HCT116 (cell line): ENCODE results near the gene NPW. TPM values are rescaled to one million over a fixed set of nuclear protein-coding genes. Genes with fewer than 3 reads are reported as not detected.

Source experiments
- ATAC-seq: fragments of 200-7000 bp; cut with Tn5 transposase; 2 replicates; pipeline ENCODE4 v1.9.1; 2020; ENCODE audit warnings: mild to moderate bottlenecking, moderate library complexity
- BruUV-seq: library from RNA; stranded (reverse); fragments of 400-500 nt; replicated peaks from 2 replicates; lab custom pipeline; 2021; lab: Mats Ljungman, UMichigan
- CTCF ChIA-PET: fragments of 300-600 bp; sonication (Branson Sonifier 250); formaldehyde crosslinking; loops from one replicate; lab custom pipeline; 2021; ENCODE audit warnings: antibody characterized with exemption; lab: Charles Lee
- POLR2A ChIA-PET: fragments of 300-600, 350-600 bp; sonication (Branson Sonifier 250); formaldehyde crosslinking; loops from one replicate; lab custom pipeline; 2021; ENCODE audit warnings: antibody characterized with exemption; lab: Charles Lee
- RAD21 ChIA-PET, 2 experiments: fragments of 300-600 bp; sonication (Branson Sonifier 250); formaldehyde crosslinking; loops; one replicate each; lab custom pipeline; 2023; ENCODE audit warnings: low total read pairs in 2 of 2; ENCODE audit not compliant: uncharacterized antibody in 2 of 2, unreplicated experiment in 2 of 2, low non-redundant PET in 1 of 2; lab: Charles Lee
- DNase-seq: peaks from one replicate; pipeline ENCODE4 v3.0.0-alpha.2; 2010; ENCODE audit warnings: low read depth, low spot score
- H2AFZ ChIP-seq: fragments of 200-600 bp; shearing (Covaris generic), sonication (generic); 2 replicates; pipeline ENCODE4 v1.6.1; 2017; ENCODE audit warnings: low read depth, mixed run types, mixed read lengths, antibody characterized with exemption, low read length; ENCODE audit not compliant: poor library complexity, severe bottlenecking
- H3K27ac ChIP-seq: 2 replicates; pipeline ENCODE4 v1.5.1; 2012; ENCODE audit warnings: low read depth, low read length
- H3K27me3 ChIP-seq: fragments of 200-600 bp; sonication (generic); 2 replicates; pipeline ENCODE4 v1.6.1; 2016; ENCODE audit warnings: mixed run types, low read length, mixed read lengths; ENCODE audit not compliant: insufficient read depth
- H3K36me3 ChIP-seq, 2 experiments: fragments of 200-500 bp in 1 of 2; fragments of 200-600 bp in 1 of 2; sonication (Bioruptor generic) in 1 of 2; sonication (generic) in 1 of 2; 2 replicates each; pipeline versions ENCODE4 v1.5.1 to v1.6.1; 2014 to 2016; ENCODE audit warnings: low read length in 2 of 2, inconsistent platforms in 1 of 2, mixed read lengths in 1 of 2, mixed run types in 1 of 2; ENCODE audit not compliant: insufficient read depth in 2 of 2, control insufficient read depth in 1 of 2
- H3K4me1 ChIP-seq, 2 experiments: fragments of 200-600 bp in 1 of 2; sonication (generic) in 1 of 2; 2 replicates each; pipeline versions ENCODE4 v1.5.1 to v1.6.1; 2012 to 2017; ENCODE audit warnings: low read length in 2 of 2, inconsistent platforms in 1 of 2, mild to moderate bottlenecking in 1 of 2, mixed read lengths in 1 of 2, mixed run types in 1 of 2, moderate library complexity in 1 of 2; ENCODE audit not compliant: insufficient read depth in 2 of 2, control insufficient read depth in 1 of 2
- H3K4me2 ChIP-seq: fragments of 200-600 bp; sonication (generic); 2 replicates; pipeline ENCODE4 v1.6.1; 2017; ENCODE audit warnings: mixed run types, low read length, mixed read lengths
- H3K4me3 ChIP-seq, 2 experiments: fragments of 200-600 bp in 1 of 2; sonication (generic) in 1 of 2; replicated peaks in 1 of 2; 2 replicates each; pipeline ENCODE4 v1.5.1; 2011 to 2016; ENCODE audit warnings: low read length in 2 of 2, control low read depth in 1 of 2, low read depth in 1 of 2, mild to moderate bottlenecking in 1 of 2, mixed read lengths in 1 of 2, mixed run types in 1 of 2
- H3K79me2 ChIP-seq: fragments of 200-600 bp; sonication (generic); 2 replicates; pipeline ENCODE4 v1.6.1; 2017; ENCODE audit warnings: mild to moderate bottlenecking, mixed run types, low read length, moderate library complexity, mixed read lengths; ENCODE audit not compliant: insufficient read depth
- H3K9ac ChIP-seq: fragments of 200-600 bp; sonication (generic); 2 replicates; pipeline ENCODE4 v1.6.1; 2016; ENCODE audit warnings: low read length, mixed read lengths
- H3K9me2 ChIP-seq: fragments of 200-600 bp; sonication (generic), shearing (Covaris generic); 2 replicates; pipeline ENCODE4 v1.6.1; 2017; ENCODE audit warnings: mixed run types, mild to moderate bottlenecking, moderate library complexity; ENCODE audit not compliant: insufficient read depth
- H3K9me3 ChIP-seq, 2 experiments: fragments of 200-500 bp in 1 of 2; fragments of 200-600 bp in 1 of 2; sonication (Bioruptor generic) in 1 of 2; sonication (generic) in 1 of 2; 2 replicates each; pipeline ENCODE4 v1.6.1; 2014 to 2017; ENCODE audit warnings: low read length in 2 of 2, mixed read lengths in 2 of 2, inconsistent platforms in 1 of 2, low read depth in 1 of 2, mild to moderate bottlenecking in 1 of 2, mixed run types in 1 of 2, moderate library complexity in 1 of 2; ENCODE audit not compliant: control insufficient read depth in 1 of 2, insufficient read depth in 1 of 2
- H4K20me1 ChIP-seq: fragments of 200-600 bp; sonication (generic), shearing (Covaris generic); 2 replicates; pipeline ENCODE4 v1.6.1; 2017; ENCODE audit warnings: mixed run types, mild to moderate bottlenecking, moderate library complexity; ENCODE audit not compliant: insufficient read depth
- ATF3 ChIP-seq: IDR thresholded peaks from 2 replicates; pipeline ENCODE4 v1.6.1; 2012
- CEBPB ChIP-seq: IDR thresholded peaks from 2 replicates; pipeline ENCODE4 v1.6.1; 2012; ENCODE audit warnings: low read depth
- CTCF ChIP-seq, 3 experiments: fragments of 200-600 bp in 1 of 3; sonication (generic) in 1 of 3; IDR thresholded peaks in 2 of 3; conservative IDR thresholded peaks in 1 of 3; 2 replicates each; pipeline ENCODE4 v1.5.1; 2012 to 2017; ENCODE audit warnings: low read depth in 2 of 3, low read length in 2 of 3, antibody characterized with exemption in 1 of 3, borderline replicate concordance in 1 of 3, control low read depth in 1 of 3, mild to moderate bottlenecking in 1 of 3, mixed read lengths in 1 of 3, mixed run types in 1 of 3, moderate library complexity in 1 of 3; ENCODE audit not compliant: insufficient read depth in 1 of 3
- EGR1 ChIP-seq: IDR thresholded peaks from 2 replicates; pipeline ENCODE4 v1.6.1; 2012; ENCODE audit warnings: low read depth
- ELF1 ChIP-seq: IDR thresholded peaks from 2 replicates; pipeline ENCODE4 v1.6.1; 2012; ENCODE audit warnings: low read depth, borderline replicate concordance
- EZH2 ChIP-seq: fragments of 200-600 bp; sonication (generic); IDR thresholded peaks from 2 replicates; pipeline ENCODE4 v1.6.1; 2017; ENCODE audit warnings: antibody characterized with exemption, mixed run types
- EZH2phosphoT487 ChIP-seq: fragments of 200-600 bp; IDR thresholded peaks from 2 replicates; pipeline ENCODE4 v1.6.1; 2018; ENCODE audit warnings: antibody characterized with exemption, borderline replicate concordance
- FOSL1 ChIP-seq: IDR thresholded peaks from 2 replicates; pipeline ENCODE4 v1.6.1; 2012; ENCODE audit warnings: low read depth
- JUND ChIP-seq: IDR thresholded peaks from 2 replicates; pipeline ENCODE4 v1.6.1; 2012
- MAX ChIP-seq: IDR thresholded peaks from 2 replicates; pipeline ENCODE4 v1.6.1; 2012
- POLR2A ChIP-seq: IDR thresholded peaks from 2 replicates; pipeline ENCODE4 v1.7.0; 2011; ENCODE audit warnings: borderline replicate concordance; ENCODE audit not compliant: insufficient read depth, insufficient read length; ENCODE audit errors: extremely low read depth
- POLR2AphosphoS5 ChIP-seq: IDR thresholded peaks from 2 replicates; pipeline ENCODE4 v1.6.1; 2011; ENCODE audit warnings: mild to moderate bottlenecking, low read depth, low read length, moderate library complexity
- RAD21 ChIP-seq: IDR thresholded peaks from 2 replicates; pipeline ENCODE4 v1.6.1; 2012; ENCODE audit warnings: low read depth, mild to moderate bottlenecking
- REST ChIP-seq: IDR thresholded peaks from 2 replicates; pipeline ENCODE4 v1.6.1; 2012; ENCODE audit warnings: low read depth
- SIN3A ChIP-seq: IDR thresholded peaks from 2 replicates; pipeline ENCODE4 v1.6.1; 2012; ENCODE audit warnings: low read depth
- SRF ChIP-seq: IDR thresholded peaks from 2 replicates; pipeline ENCODE4 v1.6.1; 2012; ENCODE audit warnings: low read depth
- TCF7L2 ChIP-seq: IDR thresholded peaks from 2 replicates; pipeline ENCODE4 v1.7.0; 2011; ENCODE audit warnings: borderline replicate concordance, inconsistent platforms; ENCODE audit not compliant: insufficient read depth, insufficient read length; ENCODE audit errors: extremely low read depth
- YY1 ChIP-seq: IDR thresholded peaks from 2 replicates; pipeline ENCODE4 v1.6.1; 2011; ENCODE audit warnings: low read length, low read depth, moderate library complexity, mild to moderate bottlenecking; ENCODE audit not compliant: insufficient replicate concordance; ENCODE audit errors: extremely low read depth
- ZBTB33 ChIP-seq: IDR thresholded peaks from 2 replicates; pipeline ENCODE4 v1.6.1; 2011; ENCODE audit warnings: mild to moderate bottlenecking, low read length, moderate library complexity; ENCODE audit not compliant: insufficient replicate concordance; ENCODE audit errors: extremely low read depth
- ZFX ChIP-seq: fragments of 450-650 bp; IDR thresholded peaks from 2 replicates; pipeline ENCODE4 v1.6.1; 2017
- intact Hi-C: fragments of 100-400 bp; cut with micrococcal nuclease; formaldehyde crosslinking; loops from 2 replicates; pipeline ENCODE4 v1.10.0; 2022
- total RNA-seq: library from RNA; stranded (reverse); gene quantifications from one replicate; pipeline ENCODE4 v1.2.1, GENCODE V29; 2021; ENCODE audit not compliant: unreplicated experiment

Gene NPW
- total RNA-seq, 1 experiment from 2014 or later = 226 TPM

- H3K27me3 ChIP-seq = no peaks in the 10 kb centered on the region
- peak overlapping the region; percentile 88 for H3K27ac ChIP-seq
- BruUV-seq = no TSS peak
- ChIA-PET RAD21 (interaction anchor here in 1 of 2 experiments (2.1 kb wide), 1 partner anchor 117 kb away, joined by 12 read pairs; no protein-coding TSS in a partner anchor), POLR2A (interaction anchor here (1.0 to 1.6 kb wide), 2 partner anchors 131 kb away, joined by 3 to 4 read pairs; partner anchors contain the start of gene TRAF7), CTCF (interaction anchor here (0.7 to 2.4 kb wide), 6 partner anchors 11 to 127 kb away, joined by 4 to 15 read pairs (median 8); partner anchors contain the start of genes NTHL1 and TSC2)
- H2AFZ ChIP-seq = no peak overlapping the region
- intact Hi-C loops = loop anchor here (10.0 kb wide), 1 partner anchor 231 kb away; the partner anchor contains the start of gene ECI1
- no peaks in the 10 kb centered on the region for H3K9me2 ChIP-seq
- peak overlapping the region; percentile 69 for H3K4me2 ChIP-seq
- no peak for ATAC-seq
- TF ChIP-seq POLR2AphosphoS5 = no peak
- TF ChIP-seq ZFX = no peak
- no peak for TF ChIP-seq JUND
- TF ChIP-seq MAX = no peak
- no peak for TF ChIP-seq CEBPB
- TF ChIP-seq ELF1 = no peak
- TF ChIP-seq FOSL1 = no peak
- TF ChIP-seq YY1 = no peak
- no peak for TF ChIP-seq EZH2
- TF ChIP-seq REST = no peak
- TF ChIP-seq EZH2phosphoT487 = no peak
- no peak for TF ChIP-seq POLR2A
- TF ChIP-seq SIN3A = no peak
- TF ChIP-seq ATF3 = no peak
- TF ChIP-seq SRF = no peak
- no peak for TF ChIP-seq ZBTB33
- no peak for TF ChIP-seq EGR1
- TF ChIP-seq TCF7L2 = no peak
- no peak for TF ChIP-seq RAD21
- no peak for TF ChIP-seq CTCF (IDR thresholded peaks at IDR 0.05 in 2 of 3, conservative IDR thresholded peaks at IDR 0.05 in 1 of 3; ENCODE audit: borderline replicate concordance in 1 of 3, insufficient read depth in 1 of 3, low read depth in 2 of 3, low read length in 2 of 3)
- DNase-seq = no peak
- peaks cover 39 to 68% of the 10 kb centered on the region in 2 experiments for H3K4me1 ChIP-seq
- H4K20me1 ChIP-seq = no peaks in the 10 kb centered on the region
- no peaks in the 10 kb centered on the region for H3K36me3 ChIP-seq
- no peak overlapping the region; the same call in 1 of the 2 replicates for H3K9ac ChIP-seq
- peaks cover 30% of the 10 kb centered on the region; the same call in 1 of the 2 replicates for H3K79me2 ChIP-seq
- no peaks in the 10 kb centered on the region for H3K9me3 ChIP-seq
- H3K4me3 ChIP-seq = no peak overlapping the region; a peak in 1 of 4 replicates
These were observed 4.4 kb downstream of the NPW start for GRCh38 chr16:2024032-2024420.
